Heart left ventricle (tissue), 16 donors: ENCODE measurements around the gene RABGAP1. TPM values are rescaled to one million over a fixed set of nuclear protein-coding genes. Genes with fewer than 3 reads are reported as not detected.
A peak's percentile ranks its signal among the peaks of the same experiment; 100 is the strongest.

Experiments
- ATAC-seq, 4 donors: fragments of 200-7000 bp; cut with Tn5 transposase; one replicate each; pipeline ENCODE4 v1.9.1; 2020 to 2022; ENCODE audit warnings: moderate library complexity in 4 of 4, mild to moderate bottlenecking in 3 of 4, moderate number of reproducible peaks in 1 of 4
- DNase-seq, 5 donors: peaks; one replicate each; pipeline ENCODE4 v3.0.0-alpha.2; 2020
- H3K27ac ChIP-seq, 12 donors: fragments of 200-600 bp; sonication (generic) in 4 of 12; one replicate each; pipeline versions ENCODE4 v1.5.0 to v1.8.0; 2016 to 2022; ENCODE audit warnings: mild to moderate bottlenecking in 2 of 12
- H3K27me3 ChIP-seq, 9 donors: fragments of 200-600 bp; sonication (generic) in 2 of 9; one replicate each; pipeline versions ENCODE4 v1.5.1 to v1.8.0; 2016 to 2022; ENCODE audit warnings: mild to moderate bottlenecking in 3 of 9
- H3K36me3 ChIP-seq, 9 donors: fragments of 200-600 bp; sonication (generic) in 2 of 9; one replicate each; pipeline versions ENCODE4 v1.5.0 to v1.8.0; 2018 to 2022; ENCODE audit warnings: mild to moderate bottlenecking in 2 of 9
- H3K4me1 ChIP-seq, 12 donors: fragments of 200-600 bp; sonication (generic) in 4 of 12; one replicate each; pipeline versions ENCODE4 v1.5.0 to v1.8.0; 2016 to 2022; ENCODE audit warnings: mild to moderate bottlenecking in 3 of 12
- H3K4me3 ChIP-seq, 12 donors: fragments of 200-600 bp; sonication (generic) in 4 of 12; one replicate each; pipeline versions ENCODE4 v1.5.0 to v1.8.0; 2017 to 2022; ENCODE audit warnings: mild to moderate bottlenecking in 9 of 12, moderate library complexity in 4 of 12
- H3K9me3 ChIP-seq, 12 donors: fragments of 200-600 bp; sonication (generic) in 4 of 12; one replicate each; pipeline versions ENCODE4 v1.5.0 to v1.8.0; 2016 to 2022; ENCODE audit warnings: mild to moderate bottlenecking in 1 of 12
- CTCF ChIP-seq, 12 donors: fragments of 200-600 bp; sonication (generic) in 4 of 12; IDR thresholded peaks; one replicate each; pipeline versions ENCODE4 v1.5.0 to v1.8.0; 2018 to 2022; ENCODE audit warnings: antibody characterized with exemption in 12 of 12, mild to moderate bottlenecking in 5 of 12
- POLR2A ChIP-seq, 2 donors: fragments of 450-650 bp; IDR thresholded peaks; one replicate each; pipeline ENCODE4 v1.6.1; 2017; ENCODE audit warnings: antibody characterized with exemption in 2 of 2, mild to moderate bottlenecking in 2 of 2, moderate library complexity in 2 of 2
- WGBS, 4 donors: extraction: QIAGEN DNeasy Blood & Tissue Kit in 2 of 4; methylation state at CpG; one replicate each; pipeline versions ENCODE4 v1.1.5 to v1.1.7; 2013 to 2018; 5-methylcytosine and 5-hydroxymethylcytosine counted together
- intact Hi-C, 10 donors: fragments of 100-400 bp; cut with DNase I; formaldehyde crosslinking; loops; one replicate each; pipeline versions ENCODE4 v1.11.1 to v1.14.2; 2022
- polyA plus RNA-seq, 2 donors: library from polyadenylated mRNA; stranded (reverse); fragments of 200-250 nt; gene quantifications; one replicate each; pipeline ENCODE4 v1.2.3, GENCODE V29; 2013
- total RNA-seq, 9 donors: library from RNA; depleted of rRNA in 2 of 9; stranded (reverse); fragments of >200 nt in 2 of 9; fragmentation: NEBNext Ultra II Directional in 3 of 9; extraction: Animal tissue kit (Norgen Biotek cat#: 25700) in 3 of 9; gene quantifications; one replicate each; pipeline versions ENCODE4 v1.1.0 to v1.2.4, GENCODE V29; 2016 to 2023
- donor health status: ischemic (EF 13 %, LVEDD 7.1; RV severe dilation, severe dysfunction).
- donor health status: healthy with polysubstance abuse.
- donor health status: DM: no; HTN: yes; CAD: no.
- donor health status: DM: no; HTN: no; CAD: no.
- donor health status: ischemic (EF 25% LVEDD 6.9; RV normal size, moderate dysfunction).
- donor health status: ischemic (EF 25% LVEDD 5.7; RV mildly dilated, moderate dysfunction).
- donor health status: healthy.
- donor health status: DM: yes; HTN: yes; CAD: no.
- donor health status: ischemic (EF 35%, LVEDD 5.7; RV mildly dilated, moderate dysfunction).
- donor health status: nonischemic (EF 11% LVEDD 7.7; RV severe dilation, severe dysfunction).
- donor health status: DM: yes; HTN: yes; CAD: no.
- donor health status: PGD.
- donor health status: ischemic (EF 29% LVEDD 5.4; RV normal size, mild dysfunction).
- donor health status: nonischemic (EF 23%, LVEDD 6.1; RV moderate dilation, normal function).

Gene RABGAP1
- total and polyA plus RNA-seq, 11 donors: 11.8 to 62.2 (median 43.3) TPM

GRCh38 chr9:122946461-122947005 lies 5.7 kb downstream of the RABGAP1 start:
- WGBS, 4 donors: 78 to 82% (median 79%) methylated on average over 1 of the region's 1 CpG
- H3K27me3 ChIP-seq: no peaks in the 10 kb centered on the region
- no peak overlapping the region for H3K4me3 ChIP-seq
- peaks cover 0 to 6% (median 0%) of the 10 kb centered on the region in 9 donors for H3K36me3 ChIP-seq
- no peak for ATAC-seq
- no peak overlapping the region for H3K27ac ChIP-seq
- no peaks in the 10 kb centered on the region for H3K9me3 ChIP-seq
- no peak for TF ChIP-seq CTCF (IDR thresholded peaks at IDR 0.05)
- TF ChIP-seq POLR2A (IDR thresholded peaks at IDR 0.05): no peak
- peaks cover 0 to 64% (median 43%) of the 10 kb centered on the region in 12 donors for H3K4me1 ChIP-seq
- intact Hi-C loops: loop anchor here in 1 of 10 donors (5.0 kb wide), 1 partner anchor 34 kb away; the partner anchor contains the start of gene ZBTB6
- DNase-seq: no peak

- Histone ChIP-seq H3K27me3 (no peaks in the 10 kb centered on the region), H3K36me3 (peaks cover 0 to 6% (median 0%) of the 10 kb centered on the region in 9 donors), H3K4me3 (no peak overlapping the region), H3K27ac (peak overlapping the region in 4 of 12 donors; percentile 6 to 41 (median 30)), H3K4me1 (peaks cover 0 to 51% (median 29%) of the 10 kb centered on the region in 12 donors), H3K9me3 (no peaks in the 10 kb centered on the region)
- DNase-seq: no peak
- ATAC-seq: no peak
- intact Hi-C loops: loop anchor here in 1 of 10 donors (5.0 kb wide), 1 partner anchor 36 kb away; the partner anchor contains the start of gene ZBTB6
- 85 to 95% (median 93%) methylated on average over 3 of the region's 3 CpGs for WGBS, 4 donors
- TF ChIP-seq POLR2A (IDR thresholded peaks at IDR 0.05) (no peak), CTCF (IDR thresholded peaks at IDR 0.05) (no peak)
Observed at GRCh38 chr9:122948313-122948712, 7.5 kb downstream of the RABGAP1 start.

GRCh38 chr9:122949696-122950095 lies 8.9 kb downstream of the RABGAP1 start:
- intact Hi-C loops: loop anchor here in 1 of 10 donors (5.0 kb wide), 1 partner anchor 37 kb away; the partner anchor contains the start of gene ZBTB6
- Histone ChIP-seq H3K4me1 (peaks cover 0 to 62% (median 38%) of the 10 kb centered on the region in 12 donors), H3K36me3 (peaks cover 0 to 5% (median 0%) of the 10 kb centered on the region in 9 donors), H3K9me3 (no peaks in the 10 kb centered on the region), H3K27ac (no peak overlapping the region), H3K4me3 (no peak overlapping the region), H3K27me3 (no peaks in the 10 kb centered on the region)
- no peak for ATAC-seq
- WGBS, 4 donors: 89 to 99% (median 91%) methylated on average over 1 of the region's 1 CpG
- DNase-seq: no peak
- TF ChIP-seq CTCF (IDR thresholded peaks at IDR 0.05) (no peak), POLR2A (IDR thresholded peaks at IDR 0.05) (no peak)

GRCh38 chr9:122950263-122950662 lies 9.4 kb downstream of the RABGAP1 start:
- H3K4me1 ChIP-seq: peaks cover 0 to 65% (median 38%) of the 10 kb centered on the region in 12 donors
- ATAC-seq: peak in 1 of 4 donors; percentile 19
- H3K9me3 ChIP-seq: no peaks in the 10 kb centered on the region
- peaks cover 0 to 3% (median 0%) of the 10 kb centered on the region in 9 donors for H3K36me3 ChIP-seq
- no peak for DNase-seq
- WGBS, 4 donors: 89 to 94% (median 90%) methylated on average over 3 of the region's 3 CpGs
- no peaks in the 10 kb centered on the region for H3K27me3 ChIP-seq
- no peak overlapping the region for H3K27ac ChIP-seq
- TF ChIP-seq CTCF (IDR thresholded peaks at IDR 0.05): no peak
- no peak for TF ChIP-seq POLR2A (IDR thresholded peaks at IDR 0.05)
- intact Hi-C loops: no loop called here
- H3K4me3 ChIP-seq: no peak overlapping the region
